ENCODE results near the gene EXOC6B. TPM values are rescaled to one million over a fixed set of nuclear protein-coding genes. Genes with fewer than 3 reads are reported as not detected.

Gene EXOC6B
- total and polyA plus RNA-seq, 2 of the 8 experiments (the other 6 are each of a cell fraction or from before 2014, with no cell fraction given), result 13.5 to 33.0 TPM

GRCh38 chr2:72349016-72349415 lies 476.8 kb downstream of the EXOC6B start:
- ChIA-PET CTCF (ENCODE audit: partially characterized antibody) (interaction anchor here (0.6 to 2.6 kb wide), 7 partner anchors 12 to 544 kb away, joined by 3 to 10 read pairs (median 4); no protein-coding TSS in a partner anchor), POLR2A (ENCODE audit: partially characterized antibody) (interaction anchor here (1.4 kb wide), 1 partner anchor 12 kb away, joined by 3 read pairs; no protein-coding TSS in a partner anchor)
- Histone ChIP-seq H3K23me2 (ENCODE audit: low read depth, low read length) (no peaks in the 10 kb centered on the region), H2BK5ac (ENCODE audit: low read depth, low read length) (no peak overlapping the region), H3K4me2 (ENCODE audit: insufficient read depth in 1 of 2, low read depth in 2 of 2, low read length in 2 of 2) (no peak overlapping the region), H3K4me1 (replicated peaks in 1 of 4; ENCODE audit: control insufficient read depth in 3 of 4, insufficient read depth in 4 of 4, low read length in 3 of 4) (peaks cover 0 to 4% (median 1%) of the 10 kb centered on the region in 4 experiments; a peak in 2 of 7 replicates), H2BK20ac (ENCODE audit: low read length) (no peak overlapping the region), H3K27ac (ENCODE audit: low read depth, low read length) (no peak overlapping the region), H4K8ac (ENCODE audit: extremely low read depth, insufficient read depth, low read length) (no peak overlapping the region), H3K79me2 (ENCODE audit: control insufficient read depth in 1 of 2, insufficient read depth in 2 of 2, low read length in 2 of 2) (no peaks in the 10 kb centered on the region), H2BK15ac (ENCODE audit: low read length) (no peak overlapping the region), H3K27me3 (replicated peaks in 1 of 4; ENCODE audit: control insufficient read depth in 3 of 4, extremely low read depth in 1 of 4, insufficient read depth in 3 of 4, low read length in 3 of 4) (no peaks in the 10 kb centered on the region), H3K4me3 (ENCODE audit: extremely low read depth in 1 of 4, insufficient read depth in 2 of 4, low read depth in 3 of 4, low read length in 4 of 4) (no peak overlapping the region), H2AK5ac (ENCODE audit: low read depth, low read length) (no peak overlapping the region), H3K9me3 (ENCODE audit: insufficient read depth in 2 of 2, low read depth in 1 of 2, low read length in 1 of 2) (peaks cover 0 to 3% of the 10 kb centered on the region in 2 experiments; a peak in 2 of 4 replicates), H2AFZ (ENCODE audit: low read length) (no peak overlapping the region), H4K20me1 (replicated peaks in 1 of 2; ENCODE audit: control insufficient read depth in 1 of 2, insufficient read depth in 2 of 2, low read length in 2 of 2) (no peaks in the 10 kb centered on the region), H3K18ac (ENCODE audit: extremely low read depth, low read length) (no peak overlapping the region), H3K23ac (ENCODE audit: insufficient read length) (no peak overlapping the region), H3K14ac (ENCODE audit: insufficient read length) (no peak overlapping the region), H2BK12ac (ENCODE audit: low read depth, low read length) (no peak overlapping the region), H4K91ac (replicated peaks; ENCODE audit: insufficient read length, low read length) (no peak overlapping the region), H3K4ac (replicated peaks; ENCODE audit: insufficient read length, low read depth, low read length) (no peak overlapping the region), H2BK120ac (replicated peaks; ENCODE audit: low read depth, low read length) (no peak overlapping the region), H3K79me1 (ENCODE audit: low read depth, low read length) (no peaks in the 10 kb centered on the region), H3K9ac (replicated peaks in 1 of 4; ENCODE audit: extremely low read depth in 1 of 4, low read depth in 3 of 4, low read length in 3 of 4) (no peak overlapping the region), H3K36me3 (ENCODE audit: control insufficient read depth in 2 of 4, insufficient read depth in 4 of 4, low read length in 3 of 4) (no peaks in the 10 kb centered on the region), H3K56ac (replicated peaks; ENCODE audit: insufficient read length, low read depth, low read length) (no peak overlapping the region), H4K5ac (ENCODE audit: insufficient read length, low read depth, low read length) (no peak overlapping the region)
- no peak for DNase-seq (ENCODE audit: low read depth in 1 of 2, low spot score in 2 of 2)
- WGBS, 2 experiments (ENCODE audit: extremely low coverage in 1 of 2, insufficient coverage in 1 of 2, insufficient read length in 1 of 2, insufficient replicate concordance in 2 of 2, low coverage in 1 of 2, low lambda C conversion rate in 2 of 2, missing lambda C conversion rate in 1 of 2), result 94% methylated on average over 3 of the region's 3 CpGs; no CpG with 5 or more reads in 1 of the 2 experiments
- TF ChIP-seq SIN3A (conservative IDR thresholded peaks at IDR 0.05 in 1 of 2, IDR thresholded peaks at IDR 0.05 in 1 of 2; ENCODE audit: low read depth in 1 of 2, low read length in 2 of 2) (no peak), HDAC6 (IDR thresholded peaks at IDR 0.05; ENCODE audit: low read depth, low read length) (no peak), HDAC2 (IDR thresholded peaks at IDR 0.05; ENCODE audit: borderline replicate concordance in 1 of 2, low read depth in 2 of 2, low read length in 2 of 2) (no peak), BRCA1 (IDR thresholded peaks at IDR 0.05; ENCODE audit: low read depth, low read length) (no peak), ASH2L (IDR thresholded peaks at IDR 0.05; ENCODE audit: low read length) (no peak), MAFK (IDR thresholded peaks at IDR 0.05; ENCODE audit: low read depth, low read length) (no peak), EZH2 (IDR thresholded peaks at IDR 0.05; ENCODE audit: low read depth, low read length, severe bottlenecking) (no peak), CHD2 (IDR thresholded peaks at IDR 0.05; ENCODE audit: low read length) (no peak), RFX5 (IDR thresholded peaks at IDR 0.05; ENCODE audit: borderline replicate concordance, low read depth, low read length) (no peak)
- FAIRE-seq, result no peak
